Gastroesophageal sphincter (tissue), 4 donors: ENCODE data around the gene CTIF. TPM values are rescaled to one million over a fixed set of nuclear protein-coding genes. Genes with fewer than 3 reads are reported as not detected.

Experiments used
- ATAC-seq: fragments of 150-250 bp; one replicate; pipeline ENCODE4 v1.9.1; 2016; ENCODE audit warnings: mild to moderate bottlenecking, moderate library complexity
- H3K27ac ChIP-seq, 4 donors: fragments of 200-600 bp; sonication (generic) in 3 of 4; 1 replicate in 3 of 4; 2 replicates in 1 of 4; pipeline ENCODE4 v1.5.1; 2016 to 2019
- H3K27me3 ChIP-seq: fragments of 200-600 bp; sonication (generic); one replicate; pipeline ENCODE4 v1.5.1; 2019
- H3K36me3 ChIP-seq, 2 donors: fragments of 200-600 bp; sonication (generic); one replicate each; pipeline ENCODE4 v1.5.1; 2019; ENCODE audit warnings: control low read depth in 1 of 2
- H3K4me1 ChIP-seq, 3 donors: fragments of 200-600 bp; sonication (generic); 1 replicate in 2 of 3; 2 replicates in 1 of 3; pipeline ENCODE4 v1.5.1; 2016 to 2019; ENCODE audit warnings: control low read depth in 2 of 3
- H3K4me3 ChIP-seq, 2 donors: fragments of 200-600 bp; sonication (generic); one replicate each; pipeline ENCODE4 v1.5.1; 2019; ENCODE audit warnings: mild to moderate bottlenecking in 1 of 2, moderate library complexity in 1 of 2
- H3K9me3 ChIP-seq, 3 donors: fragments of 200-600 bp; sonication (generic); one replicate each; pipeline ENCODE4 v1.5.1; 2017 to 2019; ENCODE audit warnings: control low read depth in 2 of 3
- EP300 ChIP-seq: sonication (generic); formaldehyde crosslinking; IDR thresholded peaks from one replicate; pipeline ENCODE4 v1.6.1; 2017; ENCODE audit warnings: antibody characterized with exemption, mild to moderate bottlenecking
- POLR2A ChIP-seq, 2 donors: fragments of 450-650 bp; IDR thresholded peaks; one replicate each; pipeline ENCODE4 v1.6.1; 2017; ENCODE audit warnings: antibody characterized with exemption in 2 of 2, mild to moderate bottlenecking in 2 of 2, moderate library complexity in 1 of 2
- POLR2AphosphoS5 ChIP-seq: sonication (generic); formaldehyde crosslinking; IDR thresholded peaks from one replicate; pipeline ENCODE4 v1.6.1; 2017; ENCODE audit warnings: antibody characterized with exemption
- WGBS, 2 donors: methylation state at CpG; one replicate each; pipeline ENCODE4 v1.1.5; 2018; ENCODE audit warnings: low coverage in 1 of 2; 5-methylcytosine and 5-hydroxymethylcytosine counted together
- total RNA-seq, 4 donors: library from RNA; depleted of rRNA; stranded (reverse); fragments of >200 nt; gene quantifications; one replicate each; pipeline ENCODE4 v1.1.0, GENCODE V29; 2016
- TF ChIP-seq, protein P1 (sequence below), 4 experiments: fragments of 200-600 bp in 2 of 4; fragments of 450-650 bp in 2 of 4; sonication (generic) in 1 of 4; IDR thresholded peaks; one replicate each; pipeline ENCODE4 v1.5.1; 2017 to 2019; ENCODE audit warnings: antibody characterized with exemption in 4 of 4, mild to moderate bottlenecking in 2 of 4, moderate library complexity in 2 of 4

Gene CTIF
- total RNA-seq, 4 donors from 2014 or later: 31.4 to 124 (median 78.1) TPM

DNA sequence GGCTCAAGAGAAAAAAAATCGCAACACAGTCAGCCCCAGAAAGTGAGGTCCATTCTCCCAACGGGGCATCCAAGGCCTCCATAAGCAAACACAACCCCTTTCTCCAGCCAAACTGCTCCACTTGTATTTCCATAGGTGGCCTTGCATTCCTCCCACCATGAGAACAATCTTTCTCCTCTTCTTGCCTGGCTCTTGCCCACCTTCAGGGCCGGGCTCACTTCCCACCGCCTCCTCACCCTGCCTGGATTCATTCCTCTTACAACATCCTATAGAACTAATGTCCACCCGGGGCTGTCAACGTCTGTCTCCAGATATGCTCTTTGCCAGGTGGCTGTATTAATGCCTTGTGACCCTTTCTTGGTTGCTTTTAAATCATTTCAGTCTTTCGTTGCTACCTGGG lies 287.4 kb downstream of the CTIF start:
- 83 to 100% methylated on average over 6 to 7 of the region's 7 CpGs for WGBS, 2 donors
- Histone ChIP-seq H3K4me1 (peaks cover 6 to 57% (median 26%) of the 10 kb centered on the region in 3 donors), H3K27me3 (no peaks in the 10 kb centered on the region), H3K9me3 (no peaks in the 10 kb centered on the region), H3K27ac (peak overlapping the region in 1 of 4 donors; percentile 75), H3K36me3 (peaks cover 0 to 6% of the 10 kb centered on the region in 2 donors), H3K4me3 (no peak overlapping the region)
- no peak for ATAC-seq
- TF ChIP-seq POLR2AphosphoS5 (no peak), EP300 (no peak), POLR2A (IDR thresholded peaks at IDR 0.05) (no peak)
- TF ChIP-seq, protein P1, sequence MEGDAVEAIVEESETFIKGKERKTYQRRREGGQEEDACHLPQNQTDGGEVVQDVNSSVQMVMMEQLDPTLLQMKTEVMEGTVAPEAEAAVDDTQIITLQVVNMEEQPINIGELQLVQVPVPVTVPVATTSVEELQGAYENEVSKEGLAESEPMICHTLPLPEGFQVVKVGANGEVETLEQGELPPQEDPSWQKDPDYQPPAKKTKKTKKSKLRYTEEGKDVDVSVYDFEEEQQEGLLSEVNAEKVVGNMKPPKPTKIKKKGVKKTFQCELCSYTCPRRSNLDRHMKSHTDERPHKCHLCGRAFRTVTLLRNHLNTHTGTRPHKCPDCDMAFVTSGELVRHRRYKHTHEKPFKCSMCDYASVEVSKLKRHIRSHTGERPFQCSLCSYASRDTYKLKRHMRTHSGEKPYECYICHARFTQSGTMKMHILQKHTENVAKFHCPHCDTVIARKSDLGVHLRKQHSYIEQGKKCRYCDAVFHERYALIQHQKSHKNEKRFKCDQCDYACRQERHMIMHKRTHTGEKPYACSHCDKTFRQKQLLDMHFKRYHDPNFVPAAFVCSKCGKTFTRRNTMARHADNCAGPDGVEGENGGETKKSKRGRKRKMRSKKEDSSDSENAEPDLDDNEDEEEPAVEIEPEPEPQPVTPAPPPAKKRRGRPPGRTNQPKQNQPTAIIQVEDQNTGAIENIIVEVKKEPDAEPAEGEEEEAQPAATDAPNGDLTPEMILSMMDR (IDR thresholded peaks at IDR 0.05): no peak

DNA sequence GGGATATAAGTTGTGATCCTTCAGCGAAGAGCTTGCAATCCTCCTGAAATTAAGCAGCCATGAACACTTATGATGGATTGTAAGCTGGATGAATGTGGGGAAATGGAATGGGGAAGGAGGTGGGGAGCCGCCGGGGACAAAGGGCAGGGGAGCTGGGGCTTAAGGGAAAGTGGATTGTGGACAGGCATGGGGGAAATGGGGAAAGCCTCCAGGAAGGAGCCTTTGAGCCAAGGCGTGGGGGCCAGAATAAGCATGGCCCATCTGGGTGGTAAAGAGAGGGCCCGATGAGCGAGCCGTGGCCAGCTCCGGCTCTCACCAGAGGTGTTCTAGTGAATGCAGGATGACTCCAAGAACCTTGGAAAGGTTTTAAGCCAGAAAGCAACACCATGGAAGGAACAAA lies 288.0 kb downstream of the CTIF start:
- peak overlapping the region in 2 of 4 donors; percentile 68 to 75 for H3K27ac ChIP-seq

DNA sequence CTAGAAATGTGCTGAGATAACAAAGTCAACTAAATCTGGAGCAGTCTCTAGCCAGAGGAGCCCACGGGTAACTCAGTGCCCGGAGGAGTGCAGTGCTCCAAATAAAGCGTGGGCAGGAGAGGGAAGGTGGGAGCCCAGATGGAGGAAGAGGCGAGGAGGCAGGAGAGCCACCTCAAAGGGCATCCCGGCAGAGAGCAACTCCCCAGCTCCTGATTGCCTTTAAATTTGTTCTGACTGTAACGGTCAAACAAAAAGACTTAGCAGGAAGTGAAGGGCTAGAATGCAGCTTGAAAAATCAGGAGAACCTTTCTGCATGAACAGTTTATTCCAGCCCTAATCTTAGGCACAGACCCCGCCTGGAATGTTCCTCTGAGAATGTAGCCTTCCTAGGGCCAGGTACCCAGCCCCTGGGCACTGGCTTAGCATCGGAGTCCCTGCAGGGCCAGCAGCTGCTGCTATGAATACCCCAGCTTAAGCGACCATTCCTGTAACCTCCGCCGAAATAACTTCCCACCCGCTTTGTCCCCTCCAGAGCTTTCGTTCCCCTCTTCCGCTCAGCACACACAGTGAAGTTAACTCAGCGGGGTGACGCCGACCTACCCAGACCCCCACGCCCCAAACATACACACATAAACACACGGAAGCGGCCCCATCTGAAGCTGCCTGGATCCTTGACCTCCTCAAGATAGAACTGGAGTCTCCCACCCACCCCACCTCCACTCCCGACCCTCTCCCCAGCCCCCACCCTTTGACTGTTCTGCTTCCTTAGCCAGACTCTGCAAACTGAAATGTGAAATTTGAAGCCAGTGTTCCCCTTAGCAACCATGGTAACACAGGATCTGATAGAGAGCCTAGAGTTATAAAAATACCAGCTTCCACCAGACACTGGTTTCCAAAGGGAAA lies 288.7 kb downstream of the CTIF start:
- Histone ChIP-seq H3K4me1 (peaks cover 6 to 60% (median 26%) of the 10 kb centered on the region in 3 donors), H3K9me3 (no peaks in the 10 kb centered on the region), H3K27ac (peak overlapping the region in 3 of 4 donors; percentile 61 to 75 (median 68))

More for the DNA sequence above, 288.0 kb downstream of the CTIF start:
- H3K4me3 ChIP-seq: no peak overlapping the region
- TF ChIP-seq POLR2A (IDR thresholded peaks at IDR 0.05) (no peak), POLR2AphosphoS5 (no peak), EP300 (no peak)
- TF ChIP-seq, protein P1 (IDR thresholded peaks at IDR 0.05): no peak
- no peaks in the 10 kb centered on the region for H3K9me3 ChIP-seq
- 89 to 94% methylated on average over 7 to 8 of the region's 8 CpGs for WGBS, 2 donors
- H3K36me3 ChIP-seq: peaks cover 0 to 3% of the 10 kb centered on the region in 2 donors
- H3K27me3 ChIP-seq: no peaks in the 10 kb centered on the region
- no peak for ATAC-seq
- H3K4me1 ChIP-seq: peaks cover 6 to 57% (median 26%) of the 10 kb centered on the region in 3 donors

DNA sequence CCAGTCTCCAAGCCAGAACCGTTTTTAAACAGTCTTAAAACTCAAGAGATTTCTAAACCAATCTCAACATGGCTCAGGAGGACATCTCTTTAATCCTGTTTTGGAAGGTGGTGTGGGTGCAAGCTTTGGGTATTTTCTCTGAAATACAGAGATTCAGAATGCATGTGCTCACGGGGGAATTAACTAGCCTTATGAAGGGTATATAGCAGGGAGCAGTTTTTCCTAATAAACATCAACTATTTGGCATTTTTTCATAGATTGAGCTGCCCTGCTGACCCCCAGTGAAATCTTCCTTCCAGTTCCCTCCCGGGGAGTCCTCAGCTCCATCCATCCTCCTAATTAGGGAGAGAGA lies 289.3 kb downstream of the CTIF start:
- no peak for TF ChIP-seq POLR2A (IDR thresholded peaks at IDR 0.05)
- TF ChIP-seq, protein P1 (IDR thresholded peaks at IDR 0.05): peak in 1 of 4 experiments; percentile 11
- TF ChIP-seq EP300: no peak
- TF ChIP-seq POLR2AphosphoS5: no peak
- Histone ChIP-seq H3K27me3 (no peaks in the 10 kb centered on the region), H3K27ac (peak overlapping the region; percentile 15 to 75 (median 64)), H3K36me3 (no peaks in the 10 kb centered on the region), H3K4me1 (peaks cover 6 to 67% (median 28%) of the 10 kb centered on the region in 3 donors), H3K9me3 (no peaks in the 10 kb centered on the region), H3K4me3 (no peak overlapping the region)
- no peak for ATAC-seq
- 10 to 23% methylated on average over 2 to 3 of the region's 3 CpGs for WGBS, 2 donors

More for the DNA sequence above, 288.7 kb downstream of the CTIF start:
- H3K36me3 ChIP-seq: peaks cover 0 to 2% of the 10 kb centered on the region in 2 donors
- peak; percentile 41 for ATAC-seq
- WGBS, 2 donors: 12 to 37% methylated on average over 8 to 17 of the region's 21 CpGs
- TF ChIP-seq EP300 (no peak), POLR2AphosphoS5 (no peak), POLR2A (IDR thresholded peaks at IDR 0.05) (no peak)
- TF ChIP-seq, protein P1 (IDR thresholded peaks at IDR 0.05): no peak
- H3K27me3 ChIP-seq: no peaks in the 10 kb centered on the region
- H3K4me3 ChIP-seq: peak overlapping the region in 1 of 2 donors; percentile 33
